ENCODE measurements around the gene AHCYL1.

Gene AHCYL1

GRCh38 chr1:109977225-109977624 is 7.3 kb upstream of the AHCYL1 start:
- no peak for DNase-seq

- no peak for DNase-seq
Observed at GRCh38 chr1:109977657-109978378, 6.7 kb upstream of the AHCYL1 start.

- DNase-seq: no peak
Observed at GRCh38 chr1:109978761-109979488, 5.6 kb upstream of the AHCYL1 start.

- no peak for DNase-seq
Observed at GRCh38 chr1:109979489-109980091, 5.0 kb upstream of the AHCYL1 start.

- no peak for DNase-seq
Observed at GRCh38 chr1:109980324-109981003, 4.1 kb upstream of the AHCYL1 start.

GRCh38 chr1:109981004-109981335 is 3.6 kb upstream of the AHCYL1 start:
- no peak for DNase-seq

- no peak for DNase-seq
Observed at GRCh38 chr1:109983380-109984189, 980 bp upstream of the AHCYL1 start.

- DNase-seq: no peak
Observed at GRCh38 chr1:109984190-109984455, 442 bp upstream of the AHCYL1 start.

GRCh38 chr1:109985247-109986053 is 885 bp downstream of the AHCYL1 start:
- no peak for DNase-seq

- no peak for DNase-seq
Observed at GRCh38 chr1:109986054-109986444, 1.5 kb downstream of the AHCYL1 start.

GRCh38 chr1:109988349-109988914 is 3.9 kb downstream of the AHCYL1 start:
- DNase-seq: no peak

GRCh38 chr1:109989506-109990301 is 5.1 kb downstream of the AHCYL1 start:
- no peak for DNase-seq

- no peak for DNase-seq
Observed at GRCh38 chr1:109990302-109990653, 5.7 kb downstream of the AHCYL1 start.

- DNase-seq: no peak
Observed at GRCh38 chr1:109991400-109991925, 6.9 kb downstream of the AHCYL1 start.

- no peak for DNase-seq
Observed at GRCh38 chr1:109993885-109994284, 9.3 kb downstream of the AHCYL1 start.

GRCh38 chr1:109994654-109995053 is 10.1 kb downstream of the AHCYL1 start:
- no peak for DNase-seq

- DNase-seq: no peak
Observed at GRCh38 chr1:109995536-109995935, 11.0 kb downstream of the AHCYL1 start.

GRCh38 chr1:109996476-109996875 is 11.9 kb downstream of the AHCYL1 start:
- no peak for DNase-seq

GRCh38 chr1:109997204-109997866 is 12.8 kb downstream of the AHCYL1 start:
- DNase-seq: no peak

GRCh38 chr1:109997867-109998229 is 13.3 kb downstream of the AHCYL1 start:
- DNase-seq: no peak

Measured in SIG-M5 (cell line).